ENCODE data around the gene C1QTNF9B.

DNA sequence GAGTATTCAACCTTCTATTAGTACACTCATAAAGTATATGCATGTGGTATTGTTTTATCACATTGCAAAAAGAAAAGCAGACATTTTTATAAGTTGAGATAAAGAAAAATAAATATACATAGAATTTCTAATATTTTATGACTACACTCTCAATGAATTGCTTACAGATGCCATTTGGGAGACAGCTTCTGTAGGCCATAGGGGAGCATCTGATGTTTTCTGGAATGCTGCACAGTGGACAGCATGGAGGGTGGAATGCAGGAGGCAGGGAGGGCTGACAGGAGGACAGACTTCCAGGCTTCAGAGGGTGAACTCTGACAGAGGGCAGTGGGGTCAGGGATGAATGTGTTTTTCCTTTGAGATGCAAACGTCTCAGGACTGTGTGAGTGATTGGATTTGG, 53.9 kb downstream of the C1QTNF9B start:
- TF ChIP-seq, protein P1, sequence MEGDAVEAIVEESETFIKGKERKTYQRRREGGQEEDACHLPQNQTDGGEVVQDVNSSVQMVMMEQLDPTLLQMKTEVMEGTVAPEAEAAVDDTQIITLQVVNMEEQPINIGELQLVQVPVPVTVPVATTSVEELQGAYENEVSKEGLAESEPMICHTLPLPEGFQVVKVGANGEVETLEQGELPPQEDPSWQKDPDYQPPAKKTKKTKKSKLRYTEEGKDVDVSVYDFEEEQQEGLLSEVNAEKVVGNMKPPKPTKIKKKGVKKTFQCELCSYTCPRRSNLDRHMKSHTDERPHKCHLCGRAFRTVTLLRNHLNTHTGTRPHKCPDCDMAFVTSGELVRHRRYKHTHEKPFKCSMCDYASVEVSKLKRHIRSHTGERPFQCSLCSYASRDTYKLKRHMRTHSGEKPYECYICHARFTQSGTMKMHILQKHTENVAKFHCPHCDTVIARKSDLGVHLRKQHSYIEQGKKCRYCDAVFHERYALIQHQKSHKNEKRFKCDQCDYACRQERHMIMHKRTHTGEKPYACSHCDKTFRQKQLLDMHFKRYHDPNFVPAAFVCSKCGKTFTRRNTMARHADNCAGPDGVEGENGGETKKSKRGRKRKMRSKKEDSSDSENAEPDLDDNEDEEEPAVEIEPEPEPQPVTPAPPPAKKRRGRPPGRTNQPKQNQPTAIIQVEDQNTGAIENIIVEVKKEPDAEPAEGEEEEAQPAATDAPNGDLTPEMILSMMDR (IDR thresholded peaks at IDR 0.05): no peak
- no peak for TF ChIP-seq POLR2A (IDR thresholded peaks at IDR 0.05)
